Spleen (tissue), 11 donors: ENCODE results near the gene LAMC3. TPM values are rescaled to one million over a fixed set of nuclear protein-coding genes. Genes with fewer than 3 reads are reported as not detected.
A peak's percentile ranks its signal among the peaks of the same experiment; 100 is the strongest.
"Not testable (repeated sequence)": the region's sequence is repeated elsewhere in the genome, so short reads cannot be mapped to it uniquely, and the experiment has no call there.

ENCODE experiments used
- DNase-seq: peaks from one replicate; pipeline ENCODE4 v3.0.0-alpha.2; 2020
- H3K27ac ChIP-seq, 8 donors: fragments of 200-600 bp; sonication (generic) in 7 of 8; 1 replicate in 4 of 8; 2 replicates in 4 of 8; pipeline versions ENCODE4 v1.5.0 to v1.8.0; 2016 to 2021; ENCODE audit warnings: inconsistent platforms in 4 of 8, mild to moderate bottlenecking in 4 of 8, moderate library complexity in 1 of 8
- H3K27me3 ChIP-seq, 7 donors: fragments of 200-600 bp; sonication (generic) in 6 of 7; replicated peaks in 1 of 7; 1 replicate in 4 of 7; 2 replicates in 3 of 7; pipeline versions ENCODE4 v1.5.0 to v1.8.0; 2016 to 2021; ENCODE audit warnings: inconsistent platforms in 3 of 7, mild to moderate bottlenecking in 1 of 7
- H3K36me3 ChIP-seq, 6 donors: fragments of 200-600 bp; sonication (generic) in 5 of 6; 1 replicate in 4 of 6; 2 replicates in 2 of 6; pipeline versions ENCODE4 v1.5.0 to v1.8.0; 2016 to 2021; ENCODE audit warnings: inconsistent platforms in 2 of 6
- H3K4me1 ChIP-seq, 6 donors: fragments of 200-600 bp; sonication (generic) in 5 of 6; 1 replicate in 3 of 6; 2 replicates in 3 of 6; pipeline versions ENCODE4 v1.5.0 to v1.8.0; 2016 to 2021; ENCODE audit warnings: inconsistent platforms in 3 of 6
- H3K4me3 ChIP-seq, 8 donors: fragments of 200-600 bp; sonication (generic) in 7 of 8; 1 replicate in 4 of 8; 2 replicates in 4 of 8; pipeline versions ENCODE4 v1.5.0 to v1.8.0; 2016 to 2021; ENCODE audit warnings: inconsistent platforms in 4 of 8, mild to moderate bottlenecking in 4 of 8, moderate library complexity in 2 of 8
- H3K9me3 ChIP-seq, 8 donors: fragments of 200-600 bp; sonication (generic) in 7 of 8; 1 replicate in 4 of 8; 2 replicates in 4 of 8; pipeline versions ENCODE4 v1.5.0 to v1.8.0; 2016 to 2021; ENCODE audit warnings: inconsistent platforms in 4 of 8
- CTCF ChIP-seq, 11 experiments: fragments of 200-600 bp in 7 of 11; fragments of 450-650 bp in 4 of 11; sonication (generic) in 4 of 11; IDR thresholded peaks in 8 of 11; conservative IDR thresholded peaks in 3 of 11; 1 replicate in 7 of 11; 2 replicates in 4 of 11; pipeline versions ENCODE4 v1.4.0 to v1.8.0; 2016 to 2021; ENCODE audit warnings: antibody characterized with exemption in 11 of 11, inconsistent platforms in 4 of 11, mild to moderate bottlenecking in 1 of 11
- POLR2A ChIP-seq, 3 donors: fragments of 450-650 bp; IDR thresholded peaks; one replicate each; pipeline ENCODE4 v1.5.1; 2017; ENCODE audit warnings: antibody characterized with exemption in 3 of 3, mild to moderate bottlenecking in 1 of 3
- POLR2AphosphoS5 ChIP-seq, 3 donors: sonication (generic); formaldehyde crosslinking; IDR thresholded peaks; one replicate each; pipeline ENCODE4 v1.5.1; 2017; ENCODE audit warnings: antibody characterized with exemption in 3 of 3
- WGBS, 5 donors: extraction: QIAGEN DNeasy Blood & Tissue Kit in 3 of 5; methylation state at CpG; one replicate each; pipeline versions ENCODE4 v1.1.5 to v1.1.7; 2013 to 2018; 5-methylcytosine and 5-hydroxymethylcytosine counted together
- intact Hi-C: fragments of 100-400 bp; cut with DNase I; formaldehyde crosslinking; loops from one replicate; pipeline ENCODE4 v1.15.0; 2023; ENCODE audit warnings: low total_unique reads
- polyA plus RNA-seq, 3 donors: library from polyadenylated mRNA; stranded (reverse); fragments of 200-250 nt; gene quantifications; one replicate each; pipeline ENCODE4 v1.2.1, GENCODE V29; 2013
- total RNA-seq, 7 donors: library from RNA; depleted of rRNA in 3 of 7; stranded (reverse); fragments of >200 nt in 3 of 7; fragmentation: NEBNext Ultra II Directional in 4 of 7; extraction: Animal tissue kit (Norgen Biotek cat#: 25700) in 4 of 7; gene quantifications; one replicate each; pipeline versions ENCODE4 v1.1.0 to v1.2.1, GENCODE V29; 2016 to 2021
- donor health status: healthy with polysubstance abuse.
- donor health status: DM: no; HTN: no; CAD: no; lungs with moderate emphysema.
- donor health status: DM: no; HTN: no; CAD: no.
- donor health status: Bipolar disorder and iron deficiency.
- donor health status: healthy.
- donor health status: DM: no; HTN: no; CAD: no.
- donor health status: DM: yes; HTN: yes; CAD: no.

The LAMC3 gene
- total and polyA plus RNA-seq, 10 donors = 9.1 to 79.5 (median 34.6) TPM

GRCh38 chr9:131111854-131112311, 102.9 kb downstream of the LAMC3 start:
- H3K36me3 ChIP-seq = peaks cover 0 to 86% (median 1%) of the 10 kb centered on the region in 6 donors
- TF ChIP-seq POLR2A (IDR thresholded peaks at IDR 0.05) (no peak), CTCF (IDR thresholded peaks at IDR 0.05 in 8 of 11, conservative IDR thresholded peaks at IDR 0.05 in 3 of 11) (no peak), POLR2AphosphoS5 (IDR thresholded peaks at IDR 0.05) (peak in 2 of 3 donors; percentile 8 to 51)
- WGBS, 5 donors = 82 to 92% (median 90%) methylated on average over 21 to 25 of the region's 25 CpGs
- peak overlapping the region in 2 of 8 donors; percentile 11 to 45 for H3K27ac ChIP-seq
- peaks cover 0 to 48% (median 21%) of the 10 kb centered on the region in 6 donors for H3K4me1 ChIP-seq
- intact Hi-C loops = no loop called here
- no peak overlapping the region for H3K4me3 ChIP-seq
- H3K9me3 ChIP-seq = no peaks in the 10 kb centered on the region
- H3K27me3 ChIP-seq = peaks cover 0 to 5% (median 0%) of the 10 kb centered on the region in 7 donors
- peak; percentile 59 for DNase-seq

- intact Hi-C loops = no loop called here
- H3K27ac ChIP-seq = peak overlapping the region in 4 of 8 donors; percentile 10 to 33 (median 26)
- H3K9me3 ChIP-seq = no peaks in the 10 kb centered on the region
- H3K4me1 ChIP-seq = peaks cover 0 to 48% (median 21%) of the 10 kb centered on the region in 6 donors
- no peak overlapping the region for H3K4me3 ChIP-seq
- H3K27me3 ChIP-seq = peaks cover 0 to 12% (median 0%) of the 10 kb centered on the region in 7 donors
- 81 to 89% (median 85%) methylated on average over 23 of the region's 23 CpGs for WGBS, 5 donors
- peak; percentile 48 for DNase-seq
- peak in 2 of 3 donors; percentile 7 to 28 for TF ChIP-seq POLR2AphosphoS5 (IDR thresholded peaks at IDR 0.05)
- no peak for TF ChIP-seq CTCF (IDR thresholded peaks at IDR 0.05 in 8 of 11, conservative IDR thresholded peaks at IDR 0.05 in 3 of 11)
- H3K36me3 ChIP-seq = peaks cover 0 to 90% (median 1%) of the 10 kb centered on the region in 6 donors
Observed at GRCh38 chr9:131112374-131113154, 103.6 kb downstream of the LAMC3 start.

GRCh38 chr9:131113655-131114054, 104.7 kb downstream of the LAMC3 start:
- no peak overlapping the region for H3K4me3 ChIP-seq
- 68 to 88% (median 81%) methylated on average over 7 to 8 of the region's 8 CpGs for WGBS, 5 donors

GRCh38 chr9:131114084-131114535, 105.1 kb downstream of the LAMC3 start:
- intact Hi-C loops = no loop called here
- WGBS, 5 donors = 73 to 88% (median 82%) methylated on average over 8 of the region's 8 CpGs
- peak; percentile 47 for DNase-seq
- Histone ChIP-seq H3K36me3 (peaks cover 0 to 96% (median 6%) of the 10 kb centered on the region in 6 donors), H3K4me3 (no peak overlapping the region), H3K9me3 (no peaks in the 10 kb centered on the region), H3K4me1 (peaks cover 0 to 37% (median 15%) of the 10 kb centered on the region in 6 donors), H3K27ac (peak overlapping the region in 2 of 8 donors; percentile 10 to 50), H3K27me3 (peaks cover 0 to 15% (median 0%) of the 10 kb centered on the region in 7 donors)
- TF ChIP-seq POLR2A (IDR thresholded peaks at IDR 0.05) = no peak

More at GRCh38 chr9:131113655-131114054, 104.7 kb downstream of the LAMC3 start:
- TF ChIP-seq POLR2A (IDR thresholded peaks at IDR 0.05) = no peak
- TF ChIP-seq POLR2AphosphoS5 (IDR thresholded peaks at IDR 0.05) = peak in 1 of 3 donors; percentile 33
- Histone ChIP-seq H3K9me3 (no peaks in the 10 kb centered on the region), H3K27me3 (peaks cover 0 to 15% (median 0%) of the 10 kb centered on the region in 7 donors), H3K36me3 (peaks cover 0 to 95% (median 3%) of the 10 kb centered on the region in 6 donors), H3K4me1 (peaks cover 0 to 39% (median 16%) of the 10 kb centered on the region in 6 donors), H3K27ac (peak overlapping the region in 2 of 8 donors; percentile 5 to 50)
- intact Hi-C loops = no loop called here
- peak; percentile 55 for DNase-seq

GRCh38 chr9:131115360-131115742, 106.4 kb downstream of the LAMC3 start:
- Histone ChIP-seq H3K4me1 (peaks cover 0 to 34% (median 16%) of the 10 kb centered on the region in 6 donors), H3K27me3 (peaks cover 0 to 15% (median 0%) of the 10 kb centered on the region in 7 donors), H3K36me3 (peaks cover 0 to 98% (median 9%) of the 10 kb centered on the region in 6 donors)
- H3K9me3 ChIP-seq, H3K27ac ChIP-seq, intact Hi-C loops, H3K4me3 ChIP-seq: not testable (repeated sequence)
- 76 to 93% (median 83%) methylated on average over 4 to 6 of the region's 6 CpGs for WGBS, 5 donors
- DNase-seq = peak; percentile 0
